Measurements from ENCODE around the gene PROK2. TPM values are rescaled to one million over a fixed set of nuclear protein-coding genes. Genes with fewer than 3 reads are reported as not detected.
A peak's percentile ranks its signal among the peaks of the same experiment; 100 is the strongest.

Gene PROK2
- total and polyA plus RNA-seq, 2 experiments from 2014 or later: 2.1 to 2.3 TPM

DNA sequence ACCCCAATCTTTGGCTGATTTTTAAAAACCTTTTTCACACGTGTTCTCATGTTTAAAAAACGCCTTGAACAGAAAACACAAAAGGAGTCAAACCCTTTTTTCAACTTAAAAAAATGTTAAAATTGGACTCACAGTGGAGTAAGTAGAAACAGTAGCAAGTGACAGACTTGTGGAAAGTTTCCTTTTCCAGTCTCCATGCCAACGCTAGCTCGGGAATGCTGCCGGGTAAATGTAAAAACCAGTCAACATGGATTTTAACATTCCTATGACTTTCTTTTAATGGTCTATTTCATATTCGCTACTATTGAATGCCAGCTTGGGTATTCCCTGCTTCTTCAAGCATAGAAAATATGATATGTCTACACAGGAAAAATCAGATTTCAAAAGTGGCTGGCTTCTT, 1.6 kb upstream of the PROK2 start:
- no peaks in the 10 kb centered on the region; the same call in 2 of the 3 replicates for H3K36me3 Mint-ChIP-seq (ENCODE audit: low read depth)
- Histone ChIP-seq H3K27me3 (ENCODE audit: insufficient read depth) (peaks cover 63% of the 10 kb centered on the region), H3K4me3 (peak overlapping the region; percentile 57; the same call in 1 of the 2 replicates), H3F3A (replicated peaks; ENCODE audit: low read depth) (peaks cover 9% of the 10 kb centered on the region), H2AFZ (no peak overlapping the region), H3K9me2 (ENCODE audit: insufficient read depth) (no peaks in the 10 kb centered on the region), H3K4me2 (peak overlapping the region; percentile 84), H4K20me1 (replicated peaks; ENCODE audit: insufficient read depth) (no peaks in the 10 kb centered on the region), H3K4me1 (ENCODE audit: insufficient read depth) (peaks cover 44% of the 10 kb centered on the region), H3K27ac (ENCODE audit: low read depth) (no peak overlapping the region), H3K36me3 (ENCODE audit: insufficient read depth) (no peaks in the 10 kb centered on the region), H3K79me2 (replicated peaks; ENCODE audit: insufficient read depth) (no peaks in the 10 kb centered on the region)
- H3K27ac Mint-ChIP-seq: no peak overlapping the region
- H3K9me3 Mint-ChIP-seq: no peaks in the 10 kb centered on the region
- TF ChIP-seq JUNB (IDR thresholded peaks at IDR 0.05; ENCODE audit: unreplicated experiment): no peak
- no peak for TF ChIP-seq STAT1 (IDR thresholded peaks at IDR 0.05; ENCODE audit: unreplicated experiment)
- TF ChIP-seq ZNF331 (CRISPR knock-in tag; IDR thresholded peaks at IDR 0.05; ENCODE audit: low read depth): no peak
- TF ChIP-seq EZH2 (IDR thresholded peaks at IDR 0.05; ENCODE audit: low read depth, unreplicated experiment): no peak
- TF ChIP-seq CREB1 (CRISPR knock-in tag; IDR thresholded peaks at IDR 0.05; ENCODE audit: low read depth): no peak
- H3K27me3 Mint-ChIP-seq (ENCODE audit: insufficient read depth, low read depth, poor library complexity): peaks cover 50% of the 10 kb centered on the region
- H3K4me1 Mint-ChIP-seq: peaks cover 30% of the 10 kb centered on the region
- no peak for ATAC-seq
- peak; percentile 52 for DNase-seq (ENCODE audit: low spot score)
- H3K4me3 Mint-ChIP-seq: no peak overlapping the region

DNA sequence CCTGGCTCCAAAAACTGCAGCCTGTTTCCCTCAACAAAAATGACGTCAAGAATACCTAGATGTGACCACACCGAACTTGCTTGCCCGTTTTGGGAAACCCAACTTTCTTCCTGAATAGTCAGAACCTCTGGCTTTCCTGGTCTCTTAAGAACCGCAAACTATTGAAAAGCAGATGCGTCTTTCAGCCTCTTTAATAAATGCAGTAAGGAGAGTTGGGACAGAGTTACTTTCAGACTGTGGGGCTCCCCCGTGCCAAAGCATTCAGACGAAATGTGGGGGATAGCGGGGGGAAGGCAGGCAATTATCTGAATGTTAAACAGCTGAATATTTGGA, 1.2 kb upstream of the PROK2 start:
- H3K27ac Mint-ChIP-seq: no peak overlapping the region
- H3K9me3 Mint-ChIP-seq: no peaks in the 10 kb centered on the region
- Histone ChIP-seq H4K20me1 (replicated peaks; ENCODE audit: insufficient read depth) (no peaks in the 10 kb centered on the region), H3K9me2 (ENCODE audit: insufficient read depth) (no peaks in the 10 kb centered on the region), H3K36me3 (ENCODE audit: insufficient read depth) (no peaks in the 10 kb centered on the region), H3K79me2 (replicated peaks; ENCODE audit: insufficient read depth) (no peaks in the 10 kb centered on the region), H3K4me1 (ENCODE audit: insufficient read depth) (peaks cover 47% of the 10 kb centered on the region), H3K4me3 (peak overlapping the region; percentile 57), H3K4me2 (peak overlapping the region; percentile 84), H3K27ac (ENCODE audit: low read depth) (no peak overlapping the region), H3F3A (replicated peaks; ENCODE audit: low read depth) (peaks cover 9% of the 10 kb centered on the region), H2AFZ (peak overlapping the region; percentile 69; the same call in 1 of the 2 replicates), H3K27me3 (ENCODE audit: insufficient read depth) (peaks cover 67% of the 10 kb centered on the region)
- H3K27me3 Mint-ChIP-seq (ENCODE audit: insufficient read depth, low read depth, poor library complexity): peaks cover 50% of the 10 kb centered on the region
- peaks cover 33% of the 10 kb centered on the region for H3K4me1 Mint-ChIP-seq
- no peaks in the 10 kb centered on the region; the same call in 2 of the 3 replicates for H3K36me3 Mint-ChIP-seq (ENCODE audit: low read depth)
- peak; percentile 40; the same call in 1 of the 2 replicates for TF ChIP-seq CREB1 (CRISPR knock-in tag; IDR thresholded peaks at IDR 0.05; ENCODE audit: low read depth)
- TF ChIP-seq, protein P1, sequence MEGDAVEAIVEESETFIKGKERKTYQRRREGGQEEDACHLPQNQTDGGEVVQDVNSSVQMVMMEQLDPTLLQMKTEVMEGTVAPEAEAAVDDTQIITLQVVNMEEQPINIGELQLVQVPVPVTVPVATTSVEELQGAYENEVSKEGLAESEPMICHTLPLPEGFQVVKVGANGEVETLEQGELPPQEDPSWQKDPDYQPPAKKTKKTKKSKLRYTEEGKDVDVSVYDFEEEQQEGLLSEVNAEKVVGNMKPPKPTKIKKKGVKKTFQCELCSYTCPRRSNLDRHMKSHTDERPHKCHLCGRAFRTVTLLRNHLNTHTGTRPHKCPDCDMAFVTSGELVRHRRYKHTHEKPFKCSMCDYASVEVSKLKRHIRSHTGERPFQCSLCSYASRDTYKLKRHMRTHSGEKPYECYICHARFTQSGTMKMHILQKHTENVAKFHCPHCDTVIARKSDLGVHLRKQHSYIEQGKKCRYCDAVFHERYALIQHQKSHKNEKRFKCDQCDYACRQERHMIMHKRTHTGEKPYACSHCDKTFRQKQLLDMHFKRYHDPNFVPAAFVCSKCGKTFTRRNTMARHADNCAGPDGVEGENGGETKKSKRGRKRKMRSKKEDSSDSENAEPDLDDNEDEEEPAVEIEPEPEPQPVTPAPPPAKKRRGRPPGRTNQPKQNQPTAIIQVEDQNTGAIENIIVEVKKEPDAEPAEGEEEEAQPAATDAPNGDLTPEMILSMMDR (conservative IDR thresholded peaks at IDR 0.05; ENCODE audit: low read depth in 2 of 2): no peak
- TF ChIP-seq, protein P2, sequence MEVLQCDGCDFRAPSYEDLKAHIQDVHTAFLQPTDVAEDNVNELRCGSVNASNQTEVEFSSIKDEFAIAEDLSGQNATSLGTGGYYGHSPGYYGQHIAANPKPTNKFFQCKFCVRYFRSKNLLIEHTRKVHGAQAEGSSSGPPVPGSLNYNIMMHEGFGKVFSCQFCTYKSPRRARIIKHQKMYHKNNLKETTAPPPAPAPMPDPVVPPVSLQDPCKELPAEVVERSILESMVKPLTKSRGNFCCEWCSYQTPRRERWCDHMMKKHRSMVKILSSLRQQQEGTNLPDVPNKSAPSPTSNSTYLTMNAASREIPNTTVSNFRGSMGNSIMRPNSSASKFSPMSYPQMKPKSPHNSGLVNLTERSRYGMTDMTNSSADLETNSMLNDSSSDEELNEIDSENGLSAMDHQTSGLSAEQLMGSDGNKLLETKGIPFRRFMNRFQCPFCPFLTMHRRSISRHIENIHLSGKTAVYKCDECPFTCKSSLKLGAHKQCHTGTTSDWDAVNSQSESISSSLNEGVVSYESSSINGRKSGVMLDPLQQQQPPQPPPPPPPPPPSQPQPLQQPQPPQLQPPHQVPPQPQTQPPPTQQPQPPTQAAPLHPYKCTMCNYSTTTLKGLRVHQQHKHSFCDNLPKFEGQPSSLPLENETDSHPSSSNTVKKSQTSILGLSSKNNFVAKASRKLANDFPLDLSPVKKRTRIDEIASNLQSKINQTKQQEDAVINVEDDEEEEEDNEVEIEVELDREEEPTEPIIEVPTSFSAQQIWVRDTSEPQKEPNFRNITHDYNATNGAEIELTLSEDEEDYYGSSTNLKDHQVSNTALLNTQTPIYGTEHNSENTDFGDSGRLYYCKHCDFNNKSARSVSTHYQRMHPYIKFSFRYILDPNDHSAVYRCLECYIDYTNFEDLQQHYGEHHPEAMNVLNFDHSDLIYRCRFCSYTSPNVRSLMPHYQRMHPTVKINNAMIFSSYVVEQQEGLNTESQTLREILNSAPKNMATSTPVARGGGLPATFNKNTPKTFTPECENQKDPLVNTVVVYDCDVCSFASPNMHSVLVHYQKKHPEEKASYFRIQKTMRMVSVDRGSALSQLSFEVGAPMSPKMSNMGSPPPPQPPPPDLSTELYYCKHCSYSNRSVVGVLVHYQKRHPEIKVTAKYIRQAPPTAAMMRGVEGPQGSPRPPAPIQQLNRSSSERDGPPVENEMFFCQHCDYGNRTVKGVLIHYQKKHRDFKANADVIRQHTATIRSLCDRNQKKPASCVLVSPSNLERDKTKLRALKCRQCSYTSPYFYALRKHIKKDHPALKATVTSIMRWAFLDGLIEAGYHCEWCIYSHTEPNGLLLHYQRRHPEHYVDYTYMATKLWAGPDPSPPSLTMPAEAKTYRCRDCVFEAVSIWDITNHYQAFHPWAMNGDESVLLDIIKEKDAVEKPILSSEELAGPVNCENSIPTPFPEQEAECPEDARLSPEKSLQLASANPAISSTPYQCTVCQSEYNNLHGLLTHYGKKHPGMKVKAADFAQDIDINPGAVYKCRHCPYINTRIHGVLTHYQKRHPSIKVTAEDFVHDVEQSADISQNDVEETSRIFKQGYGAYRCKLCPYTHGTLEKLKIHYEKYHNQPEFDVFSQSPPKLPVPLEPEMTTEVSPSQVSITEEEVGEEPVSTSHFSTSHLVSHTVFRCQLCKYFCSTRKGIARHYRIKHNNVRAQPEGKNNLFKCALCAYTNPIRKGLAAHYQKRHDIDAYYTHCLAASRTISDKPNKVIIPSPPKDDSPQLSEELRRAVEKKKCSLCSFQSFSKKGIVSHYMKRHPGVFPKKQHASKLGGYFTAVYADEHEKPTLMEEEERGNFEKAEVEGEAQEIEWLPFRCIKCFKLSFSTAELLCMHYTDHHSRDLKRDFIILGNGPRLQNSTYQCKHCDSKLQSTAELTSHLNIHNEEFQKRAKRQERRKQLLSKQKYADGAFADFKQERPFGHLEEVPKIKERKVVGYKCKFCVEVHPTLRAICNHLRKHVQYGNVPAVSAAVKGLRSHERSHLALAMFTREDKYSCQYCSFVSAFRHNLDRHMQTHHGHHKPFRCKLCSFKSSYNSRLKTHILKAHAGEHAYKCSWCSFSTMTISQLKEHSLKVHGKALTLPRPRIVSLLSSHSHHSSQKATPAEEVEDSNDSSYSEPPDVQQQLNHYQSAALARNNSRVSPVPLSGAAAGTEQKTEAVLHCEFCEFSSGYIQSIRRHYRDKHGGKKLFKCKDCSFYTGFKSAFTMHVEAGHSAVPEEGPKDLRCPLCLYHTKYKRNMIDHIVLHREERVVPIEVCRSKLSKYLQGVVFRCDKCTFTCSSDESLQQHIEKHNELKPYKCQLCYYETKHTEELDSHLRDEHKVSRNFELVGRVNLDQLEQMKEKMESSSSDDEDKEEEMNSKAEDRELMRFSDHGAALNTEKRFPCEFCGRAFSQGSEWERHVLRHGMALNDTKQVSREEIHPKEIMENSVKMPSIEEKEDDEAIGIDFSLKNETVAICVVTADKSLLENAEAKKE (CRISPR knock-in tag; IDR thresholded peaks at IDR 0.05): no peak
- H3K4me3 Mint-ChIP-seq: peak overlapping the region; percentile 79
- ATAC-seq (no peak), DNase-seq (ENCODE audit: low spot score) (peak; percentile 35)
